ENCODE measurements around the gene DENND2A. TPM values are rescaled to one million over a fixed set of nuclear protein-coding genes. Genes with fewer than 3 reads are reported as not detected.

DENND2A gene
- polyA plus RNA-seq, 3 donors: not detected

DNA sequence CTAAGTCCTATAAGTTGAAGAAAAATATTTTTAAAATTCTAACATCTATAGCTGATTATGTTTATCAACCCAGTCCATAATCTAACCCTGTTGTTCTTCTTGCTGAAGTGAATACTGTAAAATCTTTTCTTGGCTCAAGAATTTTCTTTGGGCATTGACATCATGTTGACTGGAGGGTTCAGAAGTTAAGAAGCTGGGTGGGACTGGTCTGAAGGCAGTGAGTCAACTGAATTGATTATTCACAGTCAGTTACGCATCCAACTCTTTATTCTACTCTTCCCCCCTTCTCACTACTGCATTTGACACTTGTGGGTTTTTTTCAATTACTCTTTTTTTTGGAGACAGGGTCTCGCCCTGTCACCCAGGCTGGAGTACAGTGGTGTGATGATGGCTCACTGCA is 31.0 kb downstream of the DENND2A start:
- no peaks in the 10 kb centered on the region for H3K27me3 ChIP-seq (ENCODE audit: control insufficient read depth in 2 of 2, insufficient read depth in 2 of 2, low read length in 2 of 2)
- Mint-ChIP-seq H3K27me3 (ENCODE audit: low read depth in 3 of 3) (peaks cover 2 to 8% (median 2%) of the 10 kb centered on the region in 3 donors), H3K4me3 (no peak overlapping the region), H3K4me1 (no peaks in the 10 kb centered on the region), H3K36me3 (no peaks in the 10 kb centered on the region), H3K27ac (no peak overlapping the region), H3K9me3 (peaks cover 0 to under 1% (median 0%) of the 10 kb centered on the region in 7 donors)
- H3K4me3 ChIP-seq (replicated peaks in 1 of 3; ENCODE audit: low read depth in 2 of 3, low read length in 3 of 3): no peak overlapping the region
- H3K4me1 ChIP-seq (ENCODE audit: control insufficient read depth in 1 of 2, insufficient read depth in 2 of 2, low read length in 2 of 2): no peaks in the 10 kb centered on the region
- no peak for DNase-seq
- no peaks in the 10 kb centered on the region for H3K9me3 ChIP-seq (replicated peaks in 1 of 2; ENCODE audit: control insufficient read depth in 1 of 2, insufficient read depth in 1 of 2, low read length in 2 of 2)
- no peaks in the 10 kb centered on the region for H4K20me1 ChIP-seq (ENCODE audit: insufficient read depth, low read length)
- no peak overlapping the region for H3K9ac ChIP-seq (ENCODE audit: insufficient read depth, low read length, poor library complexity, severe bottlenecking)
- intact Hi-C loops (cut with micrococcal nuclease): no loop called here
- H2AFZ ChIP-seq (ENCODE audit: insufficient read depth, low read depth, low read length, poor library complexity, severe bottlenecking): no peak overlapping the region
- H3K4me2 ChIP-seq (replicated peaks; ENCODE audit: extremely low read depth, low read length, poor library complexity, severe bottlenecking): no peak overlapping the region
- no peak overlapping the region for H3K27ac ChIP-seq (ENCODE audit: low read depth in 1 of 2, low read length in 2 of 2)
- no peaks in the 10 kb centered on the region for H3K79me2 ChIP-seq (ENCODE audit: insufficient read depth, low read length)
- no peaks in the 10 kb centered on the region for H3K36me3 ChIP-seq (replicated peaks in 1 of 2; ENCODE audit: control insufficient read depth in 1 of 2, insufficient read depth in 2 of 2, low read length in 2 of 2)
- no CpG with 5 or more reads among the region's 2 CpGs for WGBS (ENCODE audit: insufficient coverage)
- no peak for TF ChIP-seq CTCF (IDR thresholded peaks at IDR 0.05)

DNA sequence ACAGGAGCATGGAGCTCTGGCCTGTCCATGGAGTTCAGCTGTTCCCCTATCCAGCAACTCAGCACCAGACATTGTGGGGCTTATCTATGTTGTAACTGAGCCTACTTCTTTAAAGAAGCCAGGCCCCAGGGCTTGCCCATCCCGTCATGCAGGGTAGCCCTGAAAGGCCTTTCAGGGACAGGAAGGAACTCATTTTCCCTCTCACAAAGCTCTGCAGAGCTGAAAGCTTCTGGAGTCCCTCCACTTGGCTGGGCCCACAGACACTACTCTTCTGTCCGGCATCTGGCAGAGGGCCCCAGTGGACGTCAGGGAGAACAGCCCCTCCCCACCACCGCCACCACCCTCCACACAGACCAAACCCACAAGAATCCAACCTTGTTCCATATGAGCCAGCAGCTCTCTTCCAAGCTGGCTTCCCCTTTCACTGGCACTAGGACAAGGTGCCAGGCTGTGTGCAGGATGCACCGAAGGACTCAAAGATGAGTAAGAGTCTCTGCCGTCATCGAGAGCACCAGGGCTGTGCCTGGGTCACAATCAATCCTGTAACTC is 33.1 kb downstream of the DENND2A start:
- Histone ChIP-seq H3K79me2 (ENCODE audit: insufficient read depth, low read length) (no peaks in the 10 kb centered on the region), H2AFZ (ENCODE audit: insufficient read depth, low read depth, low read length, poor library complexity, severe bottlenecking) (no peak overlapping the region), H3K27me3 (ENCODE audit: control insufficient read depth in 2 of 2, insufficient read depth in 2 of 2, low read length in 2 of 2) (no peaks in the 10 kb centered on the region), H3K4me1 (ENCODE audit: control insufficient read depth in 1 of 2, insufficient read depth in 2 of 2, low read length in 2 of 2) (no peaks in the 10 kb centered on the region), H3K9ac (ENCODE audit: insufficient read depth, low read length, poor library complexity, severe bottlenecking) (no peak overlapping the region), H4K20me1 (ENCODE audit: insufficient read depth, low read length) (no peaks in the 10 kb centered on the region), H3K36me3 (replicated peaks in 1 of 2; ENCODE audit: control insufficient read depth in 1 of 2, insufficient read depth in 2 of 2, low read length in 2 of 2) (no peaks in the 10 kb centered on the region), H3K4me3 (replicated peaks in 1 of 3; ENCODE audit: low read depth in 2 of 3, low read length in 3 of 3) (no peak overlapping the region), H3K9me3 (replicated peaks in 1 of 2; ENCODE audit: control insufficient read depth in 1 of 2, insufficient read depth in 1 of 2, low read length in 2 of 2) (no peaks in the 10 kb centered on the region), H3K27ac (ENCODE audit: low read depth in 1 of 2, low read length in 2 of 2) (no peak overlapping the region), H3K4me2 (replicated peaks; ENCODE audit: extremely low read depth, low read length, poor library complexity, severe bottlenecking) (no peak overlapping the region)
- Mint-ChIP-seq H3K9me3 (no peaks in the 10 kb centered on the region), H3K27ac (peak overlapping the region in 1 of 7 donors; percentile 55), H3K4me3 (no peak overlapping the region), H3K4me1 (no peaks in the 10 kb centered on the region), H3K27me3 (ENCODE audit: low read depth in 3 of 3) (peaks cover 2 to 8% (median 4%) of the 10 kb centered on the region in 3 donors), H3K36me3 (no peaks in the 10 kb centered on the region)
- no peak for DNase-seq
- intact Hi-C loops (cut with micrococcal nuclease): no loop called here
- TF ChIP-seq CTCF (IDR thresholded peaks at IDR 0.05): no peak
- WGBS (ENCODE audit: insufficient coverage): 88% methylated on average over 6 of the region's 7 CpGs

Measured in CD14-positive monocyte (primary cell).